HCEC 1CT (cell line): ENCODE measurements around the gene CMIP.

Experiments
- DNase-seq: peaks from one replicate; pipeline ENCODE4 v3.0.0-alpha.2; 2017

The CMIP gene

GRCh38 chr16:81496321-81496720 lies 51.7 kb downstream of the CMIP start:
- DNase-seq: no peak

GRCh38 chr16:81496742-81497141 lies 52.1 kb downstream of the CMIP start:
- no peak for DNase-seq

DNA sequence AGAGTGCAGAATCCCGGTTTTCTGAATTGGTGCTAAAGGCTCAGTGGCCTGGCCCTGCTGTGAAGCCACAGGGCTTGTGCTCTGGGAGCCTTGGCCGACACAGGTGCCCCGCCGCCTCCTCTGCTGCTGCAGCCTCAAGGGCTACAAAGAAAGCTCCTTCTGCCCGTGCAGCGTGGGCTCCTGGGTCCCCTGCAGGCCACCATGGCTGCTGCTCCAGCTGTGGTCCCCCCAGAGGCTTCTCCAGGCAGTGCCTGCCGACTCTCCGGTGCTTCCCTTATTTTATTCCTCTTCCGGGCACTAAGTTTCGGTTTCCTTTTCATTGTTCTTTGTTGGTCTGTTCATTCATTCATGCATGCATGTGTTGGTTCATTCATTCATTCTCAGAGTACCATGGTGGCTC lies 53.1 kb downstream of the CMIP start:
- DNase-seq: no peak

GRCh38 chr16:81498351-81498750 lies 53.7 kb downstream of the CMIP start:
- DNase-seq: no peak

DNA sequence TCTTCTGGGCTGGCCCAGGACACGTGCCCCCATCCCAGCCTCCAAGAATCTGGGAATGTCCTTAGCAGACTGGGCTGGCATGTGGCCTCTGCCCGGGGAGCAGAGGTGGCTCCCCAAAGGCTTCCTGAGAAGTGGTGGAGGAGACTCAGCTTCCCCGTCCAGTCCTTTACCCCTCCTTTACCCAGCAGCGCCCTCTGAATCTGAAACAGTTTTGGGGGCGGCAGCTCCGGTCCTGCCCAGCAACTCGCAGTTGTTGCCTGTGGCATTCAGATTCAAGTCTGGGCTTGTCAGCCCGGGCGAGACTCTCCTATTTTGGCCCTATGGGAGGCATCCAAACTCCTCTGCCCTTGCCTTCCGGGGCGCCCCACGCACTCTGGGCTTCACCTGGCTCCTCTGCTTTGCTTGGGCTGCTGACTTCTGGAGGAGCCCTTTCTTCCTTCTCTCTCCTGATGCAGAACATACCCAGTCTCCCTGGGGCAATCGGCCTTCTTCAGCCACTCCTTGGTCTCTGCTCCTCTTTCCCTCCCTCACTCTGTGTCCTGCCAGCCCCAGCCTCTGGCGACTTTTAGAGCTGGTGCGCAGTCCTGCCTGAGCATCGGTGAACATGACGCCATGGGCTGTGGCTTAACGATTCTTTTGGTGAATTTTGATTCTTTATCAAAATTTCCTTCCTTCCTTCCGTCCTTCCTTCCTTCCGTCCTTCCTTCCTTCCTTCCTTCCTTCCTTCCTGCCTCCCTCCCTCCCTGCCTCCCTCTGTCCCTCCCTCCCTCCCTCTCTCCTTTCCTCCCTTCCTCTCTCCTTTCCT lies 55.2 kb downstream of the CMIP start:
- DNase-seq: no peak

GRCh38 chr16:81500833-81501521 lies 56.4 kb downstream of the CMIP start:
- peak; percentile 58 for DNase-seq

DNA sequence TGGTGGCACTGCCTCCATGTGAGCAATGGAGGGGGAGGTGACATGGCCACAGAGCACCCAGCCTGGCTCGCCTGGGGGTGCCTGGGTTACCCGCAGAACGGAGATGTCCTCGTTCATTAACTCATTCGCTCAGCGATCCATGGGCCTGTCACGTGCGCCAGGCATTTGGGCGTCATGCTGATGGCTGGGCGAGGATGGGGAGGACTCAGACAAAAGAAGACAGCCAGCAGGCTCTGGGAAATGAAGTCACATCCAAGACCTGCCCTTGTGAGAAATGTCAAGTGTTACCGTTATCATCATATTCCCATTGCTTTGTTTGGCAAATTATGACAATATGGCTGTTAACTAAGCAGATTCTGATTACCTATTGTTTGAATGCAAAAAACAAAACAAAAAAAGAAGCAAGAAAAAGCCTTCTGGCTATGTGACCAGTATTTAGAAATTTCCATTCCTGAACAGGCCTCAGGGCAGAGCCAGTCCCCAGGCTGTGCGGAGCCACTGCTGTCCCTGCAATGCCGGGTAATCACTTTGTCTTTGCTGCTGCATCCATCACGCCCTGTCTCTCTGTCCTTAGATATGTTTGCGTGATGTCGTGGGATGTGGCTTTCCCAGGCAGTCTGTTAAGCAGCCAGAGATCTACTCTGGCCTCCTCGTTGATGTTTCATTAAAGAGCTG lies 57.9 kb downstream of the CMIP start:
- DNase-seq: no peak

DNA sequence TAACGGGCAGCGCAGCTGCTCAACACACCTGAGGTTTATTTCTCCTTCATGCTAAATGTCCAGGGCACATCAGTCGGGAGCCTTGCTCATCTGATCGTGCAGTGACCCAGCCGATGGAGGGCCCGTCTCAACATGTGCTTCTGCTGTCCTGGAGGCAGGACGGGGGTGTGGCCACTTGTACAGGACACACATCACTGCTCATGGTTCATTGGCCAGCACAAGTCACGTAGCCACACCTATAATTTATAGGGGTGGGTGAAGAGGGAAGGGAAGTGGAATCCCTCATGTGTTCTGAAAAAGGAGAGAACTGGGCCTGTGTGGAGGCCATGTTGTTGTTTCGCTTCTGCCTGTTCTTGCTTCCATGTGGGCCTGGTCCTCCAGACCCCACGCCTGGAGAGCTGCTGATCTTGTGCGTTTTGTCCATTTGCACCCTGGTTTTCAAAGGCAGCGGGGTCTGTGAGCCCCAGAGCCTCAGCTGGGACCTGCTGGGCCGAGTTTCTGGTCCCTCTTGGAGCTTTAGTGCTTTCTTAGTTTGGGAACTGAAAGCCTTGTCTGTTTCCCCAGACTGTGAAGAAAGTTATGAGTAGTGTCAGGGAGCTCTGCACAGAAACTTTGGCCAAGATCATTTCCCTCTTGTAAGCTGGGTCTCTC lies 60.5 kb downstream of the CMIP start:
- no peak for DNase-seq

- DNase-seq: no peak
Observed at GRCh38 chr16:81509404-81509803, 64.8 kb downstream of the CMIP start.

GRCh38 chr16:81510016-81510415 lies 65.4 kb downstream of the CMIP start:
- DNase-seq: no peak

DNA sequence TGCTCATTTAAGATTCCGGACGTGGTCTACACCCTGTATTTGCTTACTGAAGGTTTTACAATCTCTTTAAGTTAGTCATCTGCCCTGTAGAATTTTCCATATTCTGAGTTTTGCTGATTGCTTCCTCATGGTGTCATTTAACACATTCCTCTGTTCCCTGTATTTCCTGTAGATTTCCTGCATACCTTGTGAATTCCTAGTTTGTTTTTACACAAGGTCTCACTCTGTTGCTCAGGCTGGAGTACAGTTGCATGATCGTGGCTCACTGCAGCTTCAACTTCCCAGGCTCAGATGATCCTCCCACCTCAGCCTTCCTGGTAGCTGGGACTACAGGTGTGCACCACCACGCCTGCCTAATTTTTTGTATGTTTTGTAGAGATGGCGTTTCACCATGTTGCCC lies 66.8 kb downstream of the CMIP start:
- DNase-seq: peak; percentile 46

- no peak for DNase-seq
Observed at GRCh38 chr16:81513204-81514040, 68.8 kb downstream of the CMIP start.

- no peak for DNase-seq
Observed at GRCh38 chr16:81514041-81514559, 69.5 kb downstream of the CMIP start.

GRCh38 chr16:81514568-81515258 lies 70.1 kb downstream of the CMIP start:
- DNase-seq: no peak

- no peak for DNase-seq
Observed at GRCh38 chr16:81515281-81515680, 70.7 kb downstream of the CMIP start.

GRCh38 chr16:81515721-81516120 lies 71.1 kb downstream of the CMIP start:
- no peak for DNase-seq

DNA sequence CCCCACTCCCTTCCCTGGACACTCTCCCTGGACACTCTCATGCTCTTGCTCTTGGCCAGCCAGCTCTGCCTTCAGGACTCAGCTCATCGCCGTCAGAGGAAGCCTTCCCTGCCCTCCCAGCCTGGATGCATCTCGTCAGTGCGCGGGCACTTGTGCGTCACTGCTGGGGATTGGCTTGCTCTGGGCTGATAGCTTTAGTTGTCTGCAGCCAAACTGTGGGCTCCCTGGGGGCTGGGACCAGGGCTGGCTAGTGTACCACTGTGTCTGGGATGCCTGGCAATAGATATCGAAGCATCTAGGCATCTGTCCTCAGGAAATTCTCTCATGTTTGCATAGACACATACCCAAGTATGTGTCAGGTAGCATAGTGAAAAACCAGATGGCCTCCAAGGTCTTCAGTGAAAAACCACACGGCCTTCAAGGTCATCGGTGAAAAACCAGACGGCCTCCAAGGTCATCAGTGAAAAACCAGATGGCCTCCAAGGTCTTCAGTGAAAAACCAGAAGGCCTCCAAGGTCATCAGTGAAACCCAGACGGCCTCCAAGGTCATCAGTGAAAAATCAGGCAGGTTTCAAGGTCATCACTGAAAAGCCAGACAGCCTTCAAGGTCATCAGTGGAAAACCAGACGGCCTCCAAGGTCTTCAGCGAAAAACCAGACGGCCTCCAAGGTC lies 72.0 kb downstream of the CMIP start:
- no peak for DNase-seq

- DNase-seq: no peak
Observed at GRCh38 chr16:81517150-81517499, 72.5 kb downstream of the CMIP start.

GRCh38 chr16:81517629-81518438 lies 73.2 kb downstream of the CMIP start:
- peak; percentile 50 for DNase-seq

DNA sequence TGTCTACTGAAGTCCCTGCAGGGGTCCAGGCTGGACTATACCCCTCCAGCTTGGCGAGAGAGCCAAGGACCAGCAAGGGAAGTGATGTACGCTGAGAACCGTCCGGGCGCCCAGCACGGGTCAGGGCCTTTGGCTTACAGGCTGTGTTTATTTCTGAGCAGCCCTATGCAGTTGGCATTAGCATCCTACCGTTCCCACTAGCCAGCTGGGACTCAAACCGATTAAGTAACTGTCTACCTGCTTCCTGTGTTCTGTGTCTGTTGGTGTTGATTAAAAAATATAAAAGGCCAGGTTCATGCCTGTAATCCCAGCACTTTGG lies 73.8 kb downstream of the CMIP start:
- DNase-seq: no peak
